GM12892 (cell line): Measurements from ENCODE around the gene ITIH5.

ENCODE experiments used
- POLR2A ChIP-seq: IDR thresholded peaks from 2 replicates; pipeline ENCODE4 v1.6.1; 2011; ENCODE audit warnings: low read depth, low read length, control low read depth
- POLR2AphosphoS5 ChIP-seq: IDR thresholded peaks from 2 replicates; pipeline ENCODE4 v1.6.1; 2011; ENCODE audit warnings: low read depth, low read length, control low read depth
- TAF1 ChIP-seq: IDR thresholded peaks from 2 replicates; pipeline ENCODE4 v1.6.1; 2011; ENCODE audit warnings: low read depth, mild to moderate bottlenecking, control low read depth, low read length, borderline replicate concordance

- TF ChIP-seq POLR2A, result no peak
- TF ChIP-seq POLR2AphosphoS5, result no peak
- no peak for TF ChIP-seq TAF1
These were observed 19.6 kb downstream of the ITIH5 start for GRCh38 chr10:7647062-7647664.
